CD14-positive monocyte (primary cell): ENCODE measurements around the gene NUBPL. TPM values are rescaled to one million over a fixed set of nuclear protein-coding genes. Genes with fewer than 3 reads are reported as not detected.

Experiments
- DNase-seq, 3 donors: peaks; one replicate each; pipeline ENCODE4 v3.0.0-alpha.2; 2011 to 2022
- H2AFZ ChIP-seq: 2 replicates; pipeline ENCODE4 v1.6.0; 2012; ENCODE audit warnings: mild to moderate bottlenecking, low read depth, low read length, inconsistent platforms; ENCODE audit not compliant: insufficient read depth, poor library complexity, severe bottlenecking
- H3K27ac ChIP-seq, 2 donors: 1 replicate in 1 of 2; 2 replicates in 1 of 2; pipeline ENCODE4 v1.5.1; 2012 to 2013; ENCODE audit warnings: low read length in 2 of 2, control low read depth in 1 of 2, inconsistent platforms in 1 of 2, low read depth in 1 of 2, mild to moderate bottlenecking in 1 of 2
- H3K27me3 ChIP-seq, 2 donors: one replicate each; pipeline versions ENCODE4 v1.6.0 to v1.6.1; 2011 to 2013; ENCODE audit warnings: low read length in 2 of 2; ENCODE audit not compliant: control insufficient read depth in 2 of 2, insufficient read depth in 2 of 2
- H3K36me3 ChIP-seq, 2 donors: replicated peaks in 1 of 2; 1 replicate in 1 of 2; 2 replicates in 1 of 2; pipeline versions ENCODE4 v1.5.1 to v1.6.1; 2012 to 2013; ENCODE audit warnings: low read length in 2 of 2, control low read depth in 1 of 2, inconsistent platforms in 1 of 2, mild to moderate bottlenecking in 1 of 2; ENCODE audit not compliant: insufficient read depth in 2 of 2, control insufficient read depth in 1 of 2
- H3K4me1 ChIP-seq, 2 donors: 1 replicate in 1 of 2; 2 replicates in 1 of 2; pipeline versions ENCODE4 v1.5.1 to v1.6.1; 2012 to 2013; ENCODE audit warnings: low read length in 2 of 2, control low read depth in 1 of 2, inconsistent platforms in 1 of 2, mild to moderate bottlenecking in 1 of 2, moderate library complexity in 1 of 2; ENCODE audit not compliant: insufficient read depth in 2 of 2, control insufficient read depth in 1 of 2
- H3K4me2 ChIP-seq: replicated peaks from 2 replicates; pipeline ENCODE3; 2012; ENCODE audit warnings: low read length, moderate library complexity, mild to moderate bottlenecking; ENCODE audit not compliant: poor library complexity, severe bottlenecking; ENCODE audit errors: extremely low read depth
- H3K4me3 ChIP-seq, 3 experiments: fragments of 200-600 bp in 1 of 3; sonication (generic) in 1 of 3; replicated peaks in 1 of 3; 1 replicate in 2 of 3; 2 replicates in 1 of 3; pipeline ENCODE4 v1.5.1; 2011 to 2013; ENCODE audit warnings: low read length in 3 of 3, mild to moderate bottlenecking in 3 of 3, control low read depth in 2 of 3, low read depth in 2 of 3, inconsistent platforms in 1 of 3, moderate library complexity in 1 of 3
- H3K79me2 ChIP-seq: 2 replicates; pipeline ENCODE4 v1.6.0; 2012; ENCODE audit warnings: mild to moderate bottlenecking, control low read depth, inconsistent platforms, low read length, moderate library complexity; ENCODE audit not compliant: insufficient read depth
- H3K9ac ChIP-seq: 2 replicates; pipeline ENCODE4 v1.6.0; 2017; ENCODE audit warnings: low read length, mild to moderate bottlenecking; ENCODE audit not compliant: insufficient read depth, poor library complexity, severe bottlenecking
- H3K9me3 ChIP-seq, 2 donors: replicated peaks in 1 of 2; 1 replicate in 1 of 2; 2 replicates in 1 of 2; pipeline versions ENCODE4 v1.5.1 to v1.6.1; 2012 to 2013; ENCODE audit warnings: low read length in 2 of 2, control low read depth in 1 of 2; ENCODE audit not compliant: control insufficient read depth in 1 of 2, insufficient read depth in 1 of 2
- H4K20me1 ChIP-seq: 2 replicates; pipeline ENCODE4 v1.6.0; 2012; ENCODE audit warnings: mild to moderate bottlenecking, low read length, control low read depth, moderate library complexity; ENCODE audit not compliant: insufficient read depth
- H3K27ac Mint-ChIP-seq, 7 donors: one replicate each; pipeline ENCODE4 v1.8.0; 2020; ENCODE audit warnings: mild to moderate bottlenecking in 7 of 7, mixed read lengths in 7 of 7, moderate library complexity in 6 of 7, inconsistent platforms in 2 of 7
- H3K27me3 Mint-ChIP-seq, 3 donors: one replicate each; pipeline ENCODE4 v1.8.0; 2021 to 2022; ENCODE audit warnings: low read depth in 3 of 3, mild to moderate bottlenecking in 3 of 3, mixed read lengths in 3 of 3, moderate library complexity in 3 of 3, inconsistent platforms in 1 of 3
- H3K36me3 Mint-ChIP-seq, 2 donors: one replicate each; pipeline ENCODE4 v1.8.0; 2020; ENCODE audit warnings: mixed read lengths in 2 of 2, inconsistent platforms in 1 of 2, mild to moderate bottlenecking in 1 of 2
- H3K4me1 Mint-ChIP-seq: one replicate; pipeline ENCODE4 v1.8.0; 2020; ENCODE audit warnings: mild to moderate bottlenecking, mixed read lengths
- H3K4me3 Mint-ChIP-seq, 2 donors: one replicate each; pipeline ENCODE4 v1.8.0; 2020; ENCODE audit warnings: mild to moderate bottlenecking in 2 of 2, mixed read lengths in 2 of 2, moderate library complexity in 1 of 2
- H3K9me3 Mint-ChIP-seq, 7 donors: one replicate each; pipeline ENCODE4 v1.8.0; 2020 to 2022; ENCODE audit warnings: mixed read lengths in 7 of 7, mild to moderate bottlenecking in 6 of 7, moderate library complexity in 6 of 7, inconsistent platforms in 2 of 7
- WGBS: methylation state at CpG from one replicate; pipeline ENCODE4 v1.1.5; 2013; ENCODE audit warnings: missing lambda C conversion rate; ENCODE audit not compliant: insufficient coverage; 5-methylcytosine and 5-hydroxymethylcytosine counted together
- intact Hi-C, 2 donors: fragments of 100-400 bp; cut with micrococcal nuclease; formaldehyde crosslinking; loops; one replicate each; pipeline versions ENCODE4 v1.15.0 to v1.15.1; 2023
- polyA plus RNA-seq, 3 donors: library from polyadenylated mRNA; depleted of rRNA in 1 of 3; unstranded in 2 of 3; stranded (reverse) in 1 of 3; fragments of 300-500 nt in 2 of 3; fragments of >200 nt in 1 of 3; fragmentation: Illumina TruSeq in 2 of 3; gene quantifications; 1 replicate in 2 of 3; 2 replicates in 1 of 3; pipeline ENCODE4 v1.2.3, GENCODE V29; 2012 to 2021
- TF ChIP-seq, protein P1 (sequence below): fragments of 200-600 bp; IDR thresholded peaks from one replicate; pipeline ENCODE4 v1.8.0; 2022; ENCODE audit warnings: antibody characterized with exemption, mild to moderate bottlenecking

Gene NUBPL
- polyA plus RNA-seq, 3 donors: 0.75 to 2.4 (median 2.3) TPM

DNA sequence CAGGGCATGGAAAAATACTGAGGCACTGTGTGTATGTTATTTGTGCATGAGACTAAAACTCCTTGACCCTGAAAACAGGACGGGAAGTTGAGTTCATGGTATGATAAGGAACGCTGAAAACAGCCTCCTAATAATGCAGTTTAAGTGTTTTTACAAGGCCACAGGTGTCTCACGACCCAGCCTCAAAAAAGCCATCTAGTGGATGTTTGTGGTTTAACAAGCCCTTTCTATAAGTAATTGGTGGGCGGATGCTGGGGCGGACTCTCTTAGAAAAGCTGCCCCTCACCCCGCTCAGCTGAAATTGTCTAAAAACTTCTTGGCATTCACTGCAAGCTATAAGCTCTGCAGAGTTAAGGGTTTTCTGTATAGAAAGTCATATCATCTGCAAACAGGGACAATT is 184.5 kb downstream of the NUBPL start:
- no peak overlapping the region for H3K9ac ChIP-seq
- no peak overlapping the region for H2AFZ ChIP-seq
- no peaks in the 10 kb centered on the region for H3K4me1 ChIP-seq
- Mint-ChIP-seq H3K27ac (no peak overlapping the region), H3K4me1 (no peaks in the 10 kb centered on the region), H3K9me3 (peaks cover 19 to 48% (median 36%) of the 10 kb centered on the region in 7 donors), H3K36me3 (no peaks in the 10 kb centered on the region), H3K4me3 (no peak overlapping the region), H3K27me3 (no peaks in the 10 kb centered on the region)
- intact Hi-C loops: no loop called here
- H3K27me3 ChIP-seq: no peaks in the 10 kb centered on the region
- no peak overlapping the region for H3K27ac ChIP-seq
- no peaks in the 10 kb centered on the region for H3K79me2 ChIP-seq
- WGBS: no CpG with 5 or more reads among the region's 6 CpGs
- no peak overlapping the region for H3K4me2 ChIP-seq
- DNase-seq: no peak
- TF ChIP-seq, protein P1, sequence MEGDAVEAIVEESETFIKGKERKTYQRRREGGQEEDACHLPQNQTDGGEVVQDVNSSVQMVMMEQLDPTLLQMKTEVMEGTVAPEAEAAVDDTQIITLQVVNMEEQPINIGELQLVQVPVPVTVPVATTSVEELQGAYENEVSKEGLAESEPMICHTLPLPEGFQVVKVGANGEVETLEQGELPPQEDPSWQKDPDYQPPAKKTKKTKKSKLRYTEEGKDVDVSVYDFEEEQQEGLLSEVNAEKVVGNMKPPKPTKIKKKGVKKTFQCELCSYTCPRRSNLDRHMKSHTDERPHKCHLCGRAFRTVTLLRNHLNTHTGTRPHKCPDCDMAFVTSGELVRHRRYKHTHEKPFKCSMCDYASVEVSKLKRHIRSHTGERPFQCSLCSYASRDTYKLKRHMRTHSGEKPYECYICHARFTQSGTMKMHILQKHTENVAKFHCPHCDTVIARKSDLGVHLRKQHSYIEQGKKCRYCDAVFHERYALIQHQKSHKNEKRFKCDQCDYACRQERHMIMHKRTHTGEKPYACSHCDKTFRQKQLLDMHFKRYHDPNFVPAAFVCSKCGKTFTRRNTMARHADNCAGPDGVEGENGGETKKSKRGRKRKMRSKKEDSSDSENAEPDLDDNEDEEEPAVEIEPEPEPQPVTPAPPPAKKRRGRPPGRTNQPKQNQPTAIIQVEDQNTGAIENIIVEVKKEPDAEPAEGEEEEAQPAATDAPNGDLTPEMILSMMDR: no peak
- H3K4me3 ChIP-seq: no peak overlapping the region
- peaks cover 28 to 33% of the 10 kb centered on the region in 2 donors for H3K9me3 ChIP-seq
- no peaks in the 10 kb centered on the region for H3K36me3 ChIP-seq
- no peaks in the 10 kb centered on the region for H4K20me1 ChIP-seq

DNA sequence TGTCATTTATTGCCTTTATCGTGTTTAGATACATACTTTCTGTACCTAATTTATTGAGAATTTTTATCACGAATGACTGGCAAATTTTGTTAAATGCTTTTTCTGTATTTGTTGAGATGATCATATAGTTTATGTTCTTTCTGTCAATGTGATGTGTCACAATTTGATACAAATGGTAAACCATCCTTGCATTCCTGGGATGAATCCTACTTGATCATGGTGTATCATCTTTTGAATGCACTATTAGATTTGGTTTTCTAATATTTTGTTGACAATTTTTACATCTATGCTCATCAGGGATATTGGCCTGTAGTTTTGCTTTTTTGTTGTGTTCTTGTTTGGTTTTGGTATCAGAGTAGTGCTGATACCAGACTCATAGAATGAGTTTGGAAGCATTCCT is 185.1 kb downstream of the NUBPL start:
- no CpG with 5 or more reads among the region's 2 CpGs for WGBS
- Histone ChIP-seq H2AFZ (no peak overlapping the region), H3K4me3 (no peak overlapping the region), H4K20me1 (no peaks in the 10 kb centered on the region), H3K4me2 (no peak overlapping the region), H3K27ac (no peak overlapping the region), H3K36me3 (no peaks in the 10 kb centered on the region), H3K9me3 (peaks cover 32 to 36% of the 10 kb centered on the region in 2 donors), H3K4me1 (no peaks in the 10 kb centered on the region), H3K9ac (no peak overlapping the region), H3K79me2 (no peaks in the 10 kb centered on the region), H3K27me3 (no peaks in the 10 kb centered on the region)
- DNase-seq: no peak
- Mint-ChIP-seq H3K9me3 (peaks cover 22 to 48% (median 37%) of the 10 kb centered on the region in 7 donors), H3K36me3 (no peaks in the 10 kb centered on the region), H3K4me1 (no peaks in the 10 kb centered on the region), H3K27me3 (no peaks in the 10 kb centered on the region), H3K27ac (no peak overlapping the region), H3K4me3 (no peak overlapping the region)
- intact Hi-C loops: no loop called here
- TF ChIP-seq, protein P1: no peak
